H1 (cell line): ENCODE measurements around the gene PTTG2. TPM values are rescaled to one million over a fixed set of nuclear protein-coding genes. Genes with fewer than 3 reads are reported as not detected.

Experiments used
- CTCF ChIA-PET: fragments of 300-600 bp; sonication (Branson Sonifier 250); formaldehyde crosslinking; loops from one replicate; lab custom pipeline; 2021; ENCODE audit not compliant: partially characterized antibody; lab: Charles Lee
- POLR2A ChIA-PET: fragments of 300-600 bp; sonication (Branson Sonifier 250); formaldehyde crosslinking; loops from one replicate; lab custom pipeline; 2021; ENCODE audit warnings: inconsistent platforms; ENCODE audit not compliant: partially characterized antibody; lab: Charles Lee
- DNase-seq, 2 experiments: peaks; one replicate each; pipeline versions ENCODE4 v3.0.0 to v3.0.0-alpha.2; 2010 to 2022; ENCODE audit warnings: low spot score in 2 of 2, low read depth in 1 of 2, mixed read lengths in 1 of 2
- FAIRE-seq: peaks from 2 replicates; lab custom pipeline; 2011; peaks lifted over from hg19 to GRCh38; lab: Jason Lieb, UNC
- H2AFZ ChIP-seq: 2 replicates; pipeline ENCODE4 v1.8.1; 2012; ENCODE audit warnings: low read length, inconsistent platforms
- H2AK5ac ChIP-seq: 2 replicates; pipeline ENCODE4 v1.6.1; 2013; ENCODE audit warnings: low read depth, low read length
- H2BK120ac ChIP-seq: replicated peaks from 2 replicates; pipeline ENCODE3; 2013; ENCODE audit warnings: low read depth, low read length, inconsistent platforms
- H2BK12ac ChIP-seq: 2 replicates; pipeline ENCODE4 v1.6.1; 2013; ENCODE audit warnings: low read depth, low read length
- H2BK15ac ChIP-seq: 2 replicates; pipeline ENCODE4 v1.6.1; 2013; ENCODE audit warnings: low read length
- H2BK20ac ChIP-seq: 2 replicates; pipeline ENCODE4 v1.6.1; 2013; ENCODE audit warnings: low read length
- H2BK5ac ChIP-seq: 2 replicates; pipeline ENCODE4 v1.6.1; 2013; ENCODE audit warnings: low read depth, low read length
- H3K14ac ChIP-seq: 2 replicates; pipeline ENCODE4 v1.6.1; 2013; ENCODE audit warnings: inconsistent platforms; ENCODE audit not compliant: insufficient read length
- H3K18ac ChIP-seq: 2 replicates; pipeline ENCODE4 v1.6.1; 2013; ENCODE audit warnings: low read length; ENCODE audit errors: extremely low read depth
- H3K23ac ChIP-seq: 2 replicates; pipeline ENCODE4 v1.6.1; 2013; ENCODE audit warnings: inconsistent platforms; ENCODE audit not compliant: insufficient read length
- H3K23me2 ChIP-seq: 2 replicates; pipeline ENCODE4 v1.6.1; 2013; ENCODE audit warnings: low read depth, low read length
- H3K27ac ChIP-seq: 2 replicates; pipeline ENCODE4 v1.6.1; 2011; ENCODE audit warnings: low read depth, low read length, inconsistent platforms
- H3K27me3 ChIP-seq, 4 experiments: replicated peaks in 1 of 4; 1 replicate in 1 of 4; 2 replicates in 3 of 4; pipeline versions ENCODE4 v1.6.1 to v1.8.1; 2011 to 2013; ENCODE audit warnings: low read length in 3 of 4, mild to moderate bottlenecking in 3 of 4, inconsistent platforms in 2 of 4, mixed read lengths in 2 of 4, moderate library complexity in 1 of 4; ENCODE audit not compliant: control insufficient read depth in 3 of 4, insufficient read depth in 3 of 4; ENCODE audit errors: extremely low read depth in 1 of 4
- H3K36me3 ChIP-seq, 4 experiments: 2 replicates each; pipeline versions ENCODE4 v1.6.1 to v1.8.1; 2011 to 2013; ENCODE audit warnings: mild to moderate bottlenecking in 4 of 4, low read length in 3 of 4, moderate library complexity in 2 of 4, control low read depth in 1 of 4, inconsistent platforms in 1 of 4; ENCODE audit not compliant: insufficient read depth in 4 of 4, control insufficient read depth in 2 of 4
- H3K4ac ChIP-seq: replicated peaks from 2 replicates; pipeline ENCODE3; 2013; ENCODE audit warnings: low read length, low read depth, mixed read lengths, inconsistent platforms; ENCODE audit not compliant: insufficient read length
- H3K4me1 ChIP-seq, 4 experiments: replicated peaks in 1 of 4; 1 replicate in 1 of 4; 2 replicates in 3 of 4; pipeline versions ENCODE4 v1.6.1 to v1.8.1; 2011 to 2013; ENCODE audit warnings: low read length in 3 of 4, inconsistent platforms in 2 of 4, mixed read lengths in 1 of 4; ENCODE audit not compliant: insufficient read depth in 4 of 4, control insufficient read depth in 3 of 4
- H3K4me2 ChIP-seq, 2 experiments: 2 replicates each; pipeline versions ENCODE4 v1.6.1 to v1.8.1; 2011 to 2013; ENCODE audit warnings: low read depth in 2 of 2, low read length in 2 of 2, control low read depth in 1 of 2, inconsistent platforms in 1 of 2, mild to moderate bottlenecking in 1 of 2; ENCODE audit not compliant: insufficient read depth in 1 of 2
- H3K4me3 ChIP-seq, 4 experiments: fragments of 200-600, 300-600 bp in 1 of 4; sonication (generic), shearing (Covaris generic), sonication (Bioruptor Twin) in 1 of 4; 2 replicates each; pipeline versions ENCODE4 v1.5.1 to v1.8.1; 2011 to 2016; ENCODE audit warnings: low read length in 4 of 4, low read depth in 3 of 4, control low read depth in 2 of 4, inconsistent platforms in 2 of 4, mild to moderate bottlenecking in 2 of 4, mixed read lengths in 1 of 4, moderate library complexity in 1 of 4; ENCODE audit not compliant: insufficient read depth in 2 of 4; ENCODE audit errors: extremely low read depth in 1 of 4
- H3K56ac ChIP-seq: replicated peaks from 2 replicates; pipeline ENCODE3; 2013; ENCODE audit warnings: low read depth, mild to moderate bottlenecking, mixed read lengths, low read length, inconsistent platforms; ENCODE audit not compliant: insufficient read length
- H3K79me1 ChIP-seq: 2 replicates; pipeline ENCODE4 v1.6.1; 2013; ENCODE audit warnings: low read depth, low read length, control low read depth
- H3K79me2 ChIP-seq, 2 experiments: 2 replicates each; pipeline versions ENCODE4 v1.6.1 to v1.8.1; 2012 to 2013; ENCODE audit warnings: low read length in 2 of 2, mild to moderate bottlenecking in 2 of 2, inconsistent platforms in 1 of 2; ENCODE audit not compliant: insufficient read depth in 2 of 2, control insufficient read depth in 1 of 2
- H3K9ac ChIP-seq, 4 experiments: replicated peaks in 1 of 4; 1 replicate in 1 of 4; 2 replicates in 3 of 4; pipeline versions ENCODE4 v1.6.1 to v1.8.1; 2011 to 2013; ENCODE audit warnings: low read depth in 3 of 4, low read length in 3 of 4, control low read depth in 2 of 4, mild to moderate bottlenecking in 2 of 4, moderate library complexity in 2 of 4, inconsistent platforms in 1 of 4; ENCODE audit errors: extremely low read depth in 1 of 4
- H3K9me3 ChIP-seq, 2 experiments: 2 replicates each; pipeline versions ENCODE4 v1.6.1 to v1.8.1; 2012 to 2013; ENCODE audit warnings: mild to moderate bottlenecking in 2 of 2, moderate library complexity in 2 of 2, control low read depth in 1 of 2, inconsistent platforms in 1 of 2, low read depth in 1 of 2, low read length in 1 of 2, mixed read lengths in 1 of 2; ENCODE audit not compliant: insufficient read depth in 2 of 2
- H4K20me1 ChIP-seq, 2 experiments: replicated peaks in 1 of 2; 2 replicates each; pipeline versions ENCODE3 to v1.8.1; 2011 to 2013; ENCODE audit warnings: inconsistent platforms in 2 of 2, low read length in 2 of 2, mild to moderate bottlenecking in 1 of 2; ENCODE audit not compliant: insufficient read depth in 2 of 2, control insufficient read depth in 1 of 2
- H4K5ac ChIP-seq: 2 replicates; pipeline ENCODE4 v1.6.1; 2013; ENCODE audit warnings: low read length, low read depth, mixed read lengths, inconsistent platforms; ENCODE audit not compliant: insufficient read length
- H4K8ac ChIP-seq: 2 replicates; pipeline ENCODE4 v1.8.0; 2013; ENCODE audit warnings: mild to moderate bottlenecking, moderate library complexity, low read length, inconsistent platforms; ENCODE audit not compliant: insufficient read depth; ENCODE audit errors: extremely low read depth
- H4K91ac ChIP-seq: replicated peaks from 2 replicates; pipeline ENCODE3; 2013; ENCODE audit warnings: low read length, mixed read lengths, inconsistent platforms; ENCODE audit not compliant: insufficient read length
- BCL11A ChIP-seq, 2 experiments: IDR thresholded peaks; one replicate each; pipeline ENCODE4 v1.6.1; 2011; ENCODE audit warnings: low read depth in 2 of 2, low read length in 2 of 2, mild to moderate bottlenecking in 2 of 2
- BRCA1 ChIP-seq: IDR thresholded peaks from 2 replicates; pipeline ENCODE4 v1.6.1; 2012; ENCODE audit warnings: low read depth, low read length, improper control_type of control experiment
- CBX8 ChIP-seq: fragments of 300-800, 300-1000 bp; sonication (generic); IDR thresholded peaks from 2 replicates; pipeline ENCODE4 v1.7.1; 2016; ENCODE audit warnings: low read depth, low read length, borderline replicate concordance
- FOSL1 ChIP-seq: IDR thresholded peaks from 2 replicates; pipeline ENCODE4 v1.6.1; 2011; ENCODE audit warnings: mild to moderate bottlenecking, low read depth, low read length, moderate library complexity; ENCODE audit not compliant: insufficient read depth
- GTF2F1 ChIP-seq: IDR thresholded peaks from 2 replicates; pipeline ENCODE4 v1.6.1; 2012; ENCODE audit warnings: low read depth, low read length, improper control_type of control experiment, borderline replicate concordance
- JUN ChIP-seq: IDR thresholded peaks from 2 replicates; pipeline ENCODE4 v1.6.1; 2011; ENCODE audit warnings: low read depth, mild to moderate bottlenecking, improper control_type of control experiment, low read length
- NRF1 ChIP-seq: IDR thresholded peaks from 2 replicates; pipeline ENCODE4 v1.6.1; 2011; ENCODE audit warnings: mild to moderate bottlenecking, low read depth, low read length, improper control_type of control experiment
- POU5F1 ChIP-seq: IDR thresholded peaks from 2 replicates; pipeline ENCODE4 v1.6.1; 2011; ENCODE audit warnings: low read depth, mild to moderate bottlenecking, low read length, moderate library complexity
- RNF2 ChIP-seq: fragments of 200-900, 300-1000 bp; sonication (generic); IDR thresholded peaks from 2 replicates; pipeline ENCODE4 v1.7.1; 2016; ENCODE audit warnings: borderline replicate concordance, low read depth, mild to moderate bottlenecking, antibody characterized with exemption, low read length; ENCODE audit not compliant: poor library complexity, severe bottlenecking; ENCODE audit errors: missing control alignments
- SIN3A ChIP-seq, 2 experiments: IDR thresholded peaks in 1 of 2; conservative IDR thresholded peaks in 1 of 2; 2 replicates each; pipeline ENCODE4 v1.6.1; 2011 to 2012; ENCODE audit warnings: low read length in 2 of 2, improper control_type of control experiment in 1 of 2, low read depth in 1 of 2, mild to moderate bottlenecking in 1 of 2
- SIRT6 ChIP-seq: IDR thresholded peaks from one replicate; pipeline ENCODE4 v1.7.1; 2012; ENCODE audit warnings: low read length, inconsistent platforms
- SIX5 ChIP-seq: IDR thresholded peaks from 2 replicates; pipeline ENCODE4 v1.6.1; 2011; ENCODE audit warnings: mild to moderate bottlenecking, low read depth, low read length
- SP2 ChIP-seq: IDR thresholded peaks from 2 replicates; pipeline ENCODE4 v1.6.1; 2012; ENCODE audit warnings: mild to moderate bottlenecking, low read length, inconsistent platforms
- WGBS, 2 experiments: shearing (Covaris generic) in 1 of 2; methylation state at CpG; one replicate each; pipeline versions ENCODE4 v1.1.6 to v1.1.7; 2013 to 2015; ENCODE audit warnings: low lambda C conversion rate in 2 of 2, mixed read lengths in 2 of 2, inconsistent platforms in 1 of 2, low coverage in 1 of 2, missing lambda C conversion rate in 1 of 2; ENCODE audit not compliant: insufficient replicate concordance in 2 of 2, insufficient coverage in 1 of 2, insufficient read length in 1 of 2; ENCODE audit errors: extremely low coverage in 1 of 2, missing lambda C conversion rate in 1 of 2; 5-methylcytosine and 5-hydroxymethylcytosine counted together
- polyA plus RNA-seq, 7 experiments: library from polyadenylated mRNA; depleted of rRNA in 3 of 7; stranded (reverse) in 5 of 7; unstranded in 2 of 7; fragments of >200 nt in 5 of 7; fragments of 200-250 nt in 2 of 7; gene quantifications; 1 replicate in 5 of 7; 2 replicates in 1 of 7; 4 replicates in 1 of 7; pipeline versions ENCODE4 v1.2.1 to v1.2.3, GENCODE V29; 2011 to 2013; ENCODE audit warnings: missing spikeins in 2 of 7, mixed read lengths in 2 of 7
- total RNA-seq: library from RNA; stranded (reverse); fragmentation: NEBNext Ultra II Directional; extraction: Animal tissue kit (Norgen Biotek cat#: 25700); gene quantifications from 2 replicates; pipeline ENCODE4 v1.2.1, GENCODE V29; 2021
- TF ChIP-seq, protein P1 (sequence below): IDR thresholded peaks from 2 replicates; pipeline ENCODE4 v1.6.1; 2012; ENCODE audit warnings: inconsistent platforms

The PTTG2 gene
- total and polyA plus RNA-seq, 2 of the 8 experiments (the other 6 are each of a cell fraction or from before 2014, with no cell fraction given), result not detected

DNA sequence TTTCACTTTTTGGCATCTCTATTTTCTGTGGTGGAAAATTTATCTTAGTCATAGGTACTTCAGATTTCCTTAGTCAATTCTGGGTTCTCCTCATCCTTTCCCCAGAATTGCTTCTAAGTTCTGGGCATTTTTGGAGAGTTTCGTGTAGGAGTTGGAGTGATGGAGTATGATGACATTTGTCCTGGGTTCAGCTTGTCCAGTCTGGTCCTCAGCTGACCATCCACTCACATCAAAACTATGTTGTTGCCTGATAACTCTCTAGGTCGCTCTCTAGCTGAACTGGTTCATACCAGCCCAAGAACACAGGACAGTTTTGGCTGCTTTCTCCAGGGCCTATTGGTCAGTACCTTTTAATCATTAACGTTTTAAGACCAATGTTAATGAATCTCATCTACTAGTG, 13.2 kb downstream of the PTTG2 start:
- no peak overlapping the region for H3K14ac ChIP-seq
- no peaks in the 10 kb centered on the region for H3K9me3 ChIP-seq
- H3K56ac ChIP-seq, result no peak overlapping the region
- CTCF ChIA-PET, result interaction anchor here (1.2 kb wide), 1 partner anchor 20 kb away, joined by 3 read pairs; no protein-coding TSS in a partner anchor
- peaks cover 0 to 3% of the 10 kb centered on the region in 2 experiments for H4K20me1 ChIP-seq
- H2AK5ac ChIP-seq, result no peak overlapping the region
- 94% methylated on average over 3 of the region's 3 CpGs; no CpG with 5 or more reads in 1 of the 2 experiments for WGBS, 2 experiments
- no peak for DNase-seq
- no peak overlapping the region for H3K27ac ChIP-seq
- H3K23me2 ChIP-seq, result peaks cover 3% of the 10 kb centered on the region; the same call in 1 of the 2 replicates
- FAIRE-seq, result no peak
- no peak overlapping the region for H2AFZ ChIP-seq
- no peaks in the 10 kb centered on the region for H3K27me3 ChIP-seq
- H3K4me3 ChIP-seq, result no peak overlapping the region
- no peak overlapping the region for H3K18ac ChIP-seq
- no peak overlapping the region for H2BK20ac ChIP-seq
- no peak overlapping the region for H2BK120ac ChIP-seq
- H3K23ac ChIP-seq, result no peak overlapping the region
- H3K4me2 ChIP-seq, result no peak overlapping the region
- H3K4me1 ChIP-seq, result peaks cover 2 to 6% (median 4%) of the 10 kb centered on the region in 4 experiments; a peak in 3 of 7 replicates
- no peaks in the 10 kb centered on the region for H3K79me1 ChIP-seq
- no peak overlapping the region for H3K9ac ChIP-seq
- H4K5ac ChIP-seq, result no peak overlapping the region
- H4K8ac ChIP-seq, result no peak overlapping the region
- H3K4ac ChIP-seq, result no peak overlapping the region
- POLR2A ChIA-PET, result no interaction called here
- no peak overlapping the region for H4K91ac ChIP-seq
- H3K36me3 ChIP-seq, result no peaks in the 10 kb centered on the region
- peaks cover 0 to 6% of the 10 kb centered on the region in 2 experiments; a peak in 3 of 4 replicates for H3K79me2 ChIP-seq
- no peak overlapping the region for H2BK5ac ChIP-seq
- H2BK12ac ChIP-seq, result no peak overlapping the region
- H2BK15ac ChIP-seq, result no peak overlapping the region
- TF ChIP-seq SIN3A (conservative IDR thresholded peaks at IDR 0.05 in 1 of 2, IDR thresholded peaks at IDR 0.05 in 1 of 2; ENCODE audit: low read depth in 1 of 2, low read length in 2 of 2), result no peak
- TF ChIP-seq BRCA1, result no peak
- TF ChIP-seq, protein P1, sequence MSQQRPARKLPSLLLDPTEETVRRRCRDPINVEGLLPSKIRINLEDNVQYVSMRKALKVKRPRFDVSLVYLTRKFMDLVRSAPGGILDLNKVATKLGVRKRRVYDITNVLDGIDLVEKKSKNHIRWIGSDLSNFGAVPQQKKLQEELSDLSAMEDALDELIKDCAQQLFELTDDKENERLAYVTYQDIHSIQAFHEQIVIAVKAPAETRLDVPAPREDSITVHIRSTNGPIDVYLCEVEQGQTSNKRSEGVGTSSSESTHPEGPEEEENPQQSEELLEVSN, result no peak
- TF ChIP-seq SIRT6, result no peak
- no peak for TF ChIP-seq CBX8
- no peak for TF ChIP-seq BCL11A (IDR thresholded peaks at IDR 0.05; ENCODE audit: low read depth in 2 of 2, low read length in 2 of 2)
- TF ChIP-seq FOSL1, result no peak
- no peak for TF ChIP-seq RNF2
- TF ChIP-seq SIX5, result no peak
- no peak for TF ChIP-seq GTF2F1
- TF ChIP-seq POU5F1, result no peak
- no peak for TF ChIP-seq SP2
- no peak for TF ChIP-seq JUN
- no peak for TF ChIP-seq NRF1
